NCI-H2196 treated with DMSO at 0.1 percent for 48 hours (cell line): ENCODE results near the gene NID2.

Experiments
- DNase-seq: peaks from one replicate; lab custom pipeline; 2025; ENCODE audit not compliant: unreplicated experiment; lab: John Stamatoyannopoulos, UW

NID2 gene

DNA sequence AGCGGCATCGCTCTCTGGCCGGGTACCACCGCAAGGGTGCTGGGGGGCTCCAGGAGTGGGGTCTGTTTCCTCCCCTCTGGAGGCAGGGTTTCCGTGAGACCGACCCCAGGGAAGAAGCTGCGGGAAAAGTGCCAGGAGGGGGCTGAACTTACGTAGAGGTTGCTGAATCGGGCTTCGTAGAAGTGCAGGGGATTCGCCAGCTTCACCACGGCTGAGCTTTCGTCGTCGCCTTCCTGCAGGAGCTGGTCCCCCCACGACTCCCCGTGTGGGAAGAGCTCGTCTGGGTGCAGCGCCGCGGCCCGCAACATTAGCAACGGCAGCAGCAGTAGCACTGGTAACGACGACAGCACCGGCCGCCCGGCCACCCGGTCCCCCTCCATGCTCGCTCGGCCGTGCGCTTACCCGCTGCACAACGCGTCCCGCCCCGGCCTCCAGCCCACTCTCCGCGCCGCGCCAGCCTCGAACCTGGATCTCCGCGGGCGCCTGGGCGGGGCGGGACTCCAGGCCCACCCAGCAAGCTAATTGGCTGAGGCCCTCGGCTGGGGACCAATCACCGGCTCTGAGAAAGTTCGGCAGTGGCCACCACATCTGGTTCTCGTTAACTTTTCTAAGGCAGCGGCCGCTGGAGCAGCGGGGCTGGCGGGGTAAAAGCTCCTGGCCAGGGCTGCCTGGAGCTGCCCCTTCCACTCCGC, at the start of gene NID2:
NID2 (minus strand) TSS at position 445 of the 692 bp plus-strand sequence; CDS start at position 380, 65 bp downstream.
- DNase-seq = no peak

GRCh38 chr14:52117111-52117832, 48.4 kb upstream of the NID2 start:
- no peak for DNase-seq

GRCh38 chr14:52115286-52115685, 46.4 kb upstream of the NID2 start:
- DNase-seq = no peak

DNA sequence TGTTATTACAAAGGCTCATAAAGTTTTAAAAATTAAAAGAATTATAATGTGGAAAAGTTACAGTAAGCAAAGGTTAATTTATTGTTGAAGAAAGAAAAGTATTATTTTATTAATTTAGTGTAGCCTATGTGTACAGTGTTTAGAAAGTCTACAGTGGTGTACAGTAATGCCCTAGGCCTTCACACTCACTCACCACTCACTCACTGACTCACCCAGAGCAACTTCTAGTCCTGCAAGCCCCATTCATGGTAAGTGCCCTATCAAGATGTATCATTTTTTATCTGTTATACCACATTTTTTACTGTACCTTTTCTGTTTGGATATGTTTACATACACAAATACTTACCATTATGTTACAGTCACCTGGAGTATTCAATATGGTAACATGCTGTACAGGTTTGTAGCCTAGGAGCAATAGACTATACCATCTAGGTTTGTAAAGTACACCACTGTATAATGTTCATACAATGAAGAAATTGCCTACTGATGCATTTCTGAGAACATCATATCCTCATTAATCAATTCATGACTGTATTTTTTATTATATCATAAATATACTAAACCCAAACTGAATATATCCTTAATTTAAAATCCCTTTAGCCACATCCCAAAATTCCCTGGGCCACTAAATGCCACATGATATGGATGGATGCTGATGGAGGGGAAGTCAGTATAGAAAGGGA, 43.6 kb upstream of the NID2 start:
- DNase-seq = no peak

DNA sequence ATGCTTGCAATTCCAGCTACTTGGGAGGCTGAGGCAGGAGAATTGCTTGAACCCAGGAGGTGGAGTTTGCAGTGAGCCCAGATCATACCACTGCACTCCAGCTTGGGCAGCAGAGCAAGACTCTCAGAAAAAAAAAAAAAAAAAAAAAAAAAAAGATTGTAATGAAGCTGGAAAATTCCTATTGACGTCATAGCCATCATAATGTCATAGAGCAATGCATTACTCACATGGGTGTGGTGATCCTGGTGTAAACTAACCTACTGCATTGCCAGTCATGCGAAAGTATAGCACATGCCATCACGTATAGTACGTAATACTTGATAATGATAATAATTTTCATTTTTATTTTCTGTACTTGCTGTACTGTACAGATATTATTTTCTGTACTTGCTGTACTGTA, 42.7 kb upstream of the NID2 start:
- DNase-seq = no peak

- DNase-seq = no peak
Observed at GRCh38 chr14:52110441-52111086, 41.7 kb upstream of the NID2 start.

DNA sequence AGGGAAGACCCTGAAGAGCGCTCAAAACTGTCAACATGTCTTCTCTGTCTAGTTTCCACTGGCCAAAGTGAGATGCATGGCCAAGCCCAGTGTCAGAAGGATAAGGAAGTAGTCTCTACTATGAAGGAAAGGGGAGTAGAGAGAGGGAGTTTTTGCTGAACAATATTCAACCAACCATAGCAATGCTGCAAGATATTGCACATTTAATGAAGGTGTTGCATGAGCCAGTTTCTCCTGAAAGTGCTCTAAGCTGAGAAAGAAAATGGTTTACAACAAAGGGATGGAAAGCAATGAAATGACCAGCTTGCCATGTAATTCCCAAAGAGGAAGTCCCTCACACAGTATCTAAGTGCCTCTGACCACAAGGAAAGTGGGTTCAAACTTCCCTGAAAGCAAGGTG, 40.0 kb upstream of the NID2 start:
- no peak for DNase-seq

GRCh38 chr14:52106840-52107239, 38.0 kb upstream of the NID2 start:
- DNase-seq = no peak

- no peak for DNase-seq
Observed at GRCh38 chr14:52103416-52103815, 34.6 kb upstream of the NID2 start.

DNA sequence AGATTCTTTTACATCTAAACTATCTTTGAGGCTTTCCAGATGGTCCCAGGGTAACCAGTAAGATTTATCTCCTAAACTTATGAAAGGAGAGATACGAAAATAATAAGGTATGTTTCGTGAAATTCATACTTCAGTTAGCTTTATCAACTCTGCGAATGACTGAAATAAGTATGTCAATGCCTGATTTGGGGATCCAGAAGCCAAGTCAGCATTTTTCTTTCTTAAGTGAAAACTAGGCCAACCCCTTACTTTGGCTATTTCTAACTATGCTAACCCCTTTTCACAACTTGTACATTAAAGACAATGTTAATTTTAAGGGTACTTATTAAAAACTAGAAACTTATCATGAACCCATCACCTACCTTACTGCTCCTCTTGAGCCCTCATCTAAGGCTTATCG, 26.9 kb upstream of the NID2 start:
- DNase-seq = no peak

GRCh38 chr14:52095336-52095735, 26.5 kb upstream of the NID2 start:
- DNase-seq = no peak

DNA sequence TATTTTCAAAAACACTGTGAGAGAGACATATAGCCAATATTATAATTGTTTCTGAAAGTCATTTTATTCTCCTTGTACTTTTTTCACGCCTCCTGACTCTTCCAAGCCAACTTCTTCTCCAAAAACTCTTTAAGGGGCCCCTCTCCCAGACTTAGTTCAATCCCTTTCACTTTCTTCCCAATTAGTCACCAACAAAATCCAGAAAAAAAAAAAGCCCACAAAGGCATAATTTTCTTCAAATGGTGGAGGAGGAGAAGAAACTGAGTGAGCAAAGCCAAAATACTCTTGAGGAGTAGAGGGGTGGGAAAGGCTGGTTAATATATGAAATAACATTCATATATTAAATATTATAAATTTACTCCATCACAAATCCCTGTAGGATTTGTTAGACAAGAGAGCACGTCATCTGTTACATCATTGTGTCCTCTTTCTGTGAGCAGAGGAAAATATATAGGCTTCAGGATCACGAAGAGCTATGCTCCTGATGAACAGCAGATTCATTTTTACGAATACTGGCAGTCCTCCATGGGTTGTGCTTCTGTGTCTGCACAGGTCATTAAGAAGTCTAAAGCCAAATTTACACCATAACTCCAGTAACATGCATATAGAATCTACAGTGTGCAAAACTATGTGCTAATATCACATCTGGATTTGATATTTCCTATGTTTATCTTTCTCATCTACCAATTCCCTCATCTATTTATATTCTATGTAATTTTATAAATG, 25.9 kb upstream of the NID2 start:
- DNase-seq = no peak

DNA sequence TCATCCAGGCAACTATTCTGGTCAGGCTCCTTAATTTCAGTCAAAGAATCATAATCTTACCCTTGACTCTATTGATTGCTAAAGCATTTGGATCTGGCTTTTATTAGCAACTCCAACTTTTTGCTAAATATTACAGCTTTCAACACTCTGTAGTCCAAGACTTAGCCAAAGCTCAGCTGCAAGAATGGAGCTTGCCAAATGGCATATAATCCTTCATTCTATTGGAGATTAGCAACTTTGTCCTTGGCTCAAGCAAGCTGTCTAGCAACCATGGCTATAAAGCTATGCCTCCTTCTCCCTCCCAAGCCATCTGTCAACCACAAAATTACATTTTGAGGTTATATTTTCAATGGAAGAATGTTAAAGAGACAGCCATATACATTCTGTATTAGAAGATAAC, 23.1 kb upstream of the NID2 start:
- no peak for DNase-seq

- no peak for DNase-seq
Observed at GRCh38 chr14:52090936-52091335, 22.1 kb upstream of the NID2 start.

DNA sequence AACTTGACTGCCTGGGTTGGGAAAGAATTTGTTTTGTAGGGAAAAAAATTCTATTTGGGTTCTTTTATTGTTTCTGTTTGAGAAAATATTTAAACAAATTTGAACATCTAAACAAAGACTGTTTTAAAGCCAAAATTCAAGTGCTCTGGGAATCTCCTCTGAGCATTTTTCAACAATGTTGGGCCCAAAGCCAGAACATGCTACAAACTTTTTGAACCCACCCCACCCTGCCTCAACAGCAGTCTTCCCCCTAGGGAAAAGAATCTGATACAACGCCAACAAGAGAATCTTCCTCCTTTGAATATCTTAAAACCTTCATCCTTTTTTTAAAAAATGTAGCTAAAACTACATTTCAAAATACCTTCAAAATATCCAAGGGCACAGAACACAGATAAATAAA, 20.4 kb upstream of the NID2 start:
- no peak for DNase-seq

- no peak for DNase-seq
Observed at GRCh38 chr14:52086711-52087110, 17.9 kb upstream of the NID2 start.

- no peak for DNase-seq
Observed at GRCh38 chr14:52082903-52083302, 14.0 kb upstream of the NID2 start.

DNA sequence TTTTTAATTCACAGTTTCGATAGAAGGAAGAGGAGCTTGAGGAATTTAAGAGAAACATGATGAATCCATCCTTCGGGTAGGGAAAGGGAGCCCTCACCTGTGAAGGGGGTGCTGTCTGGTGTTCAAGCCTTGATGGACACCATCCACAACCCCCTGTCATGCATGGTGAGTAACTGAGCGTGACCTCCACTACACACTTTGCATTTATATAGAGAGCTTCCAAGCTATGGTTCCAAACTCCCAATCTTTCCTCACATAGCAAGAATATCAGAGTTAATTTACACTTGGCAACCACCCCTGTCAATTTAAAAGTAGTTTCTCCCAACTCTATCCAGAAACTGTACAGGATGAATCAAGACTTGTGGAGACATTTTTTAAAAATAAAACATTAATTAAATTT, 13.1 kb upstream of the NID2 start:
- DNase-seq = no peak

- DNase-seq = no peak
Observed at GRCh38 chr14:52080808-52081755, 12.2 kb upstream of the NID2 start.
